EH (cell line): Measurements from ENCODE around the gene GPR37.
A peak's percentile ranks its signal among the peaks of the same experiment; 100 is the strongest.

Experiments used
- DNase-seq: peaks from one replicate; pipeline ENCODE4 v3.0.0-alpha.2; 2015; ENCODE audit warnings: low read depth

Gene GPR37

GRCh38 chr7:124780608-124781007, 15.0 kb upstream of the GPR37 start:
- no peak for DNase-seq

- no peak for DNase-seq
Measured at GRCh38 chr7:124780056-124780455, 14.5 kb upstream of the GPR37 start.

- no peak for DNase-seq
Measured at GRCh38 chr7:124779620-124780019, 14.0 kb upstream of the GPR37 start.

GRCh38 chr7:124779194-124779593, 13.6 kb upstream of the GPR37 start:
- DNase-seq, result no peak

GRCh38 chr7:124777268-124777667, 11.7 kb upstream of the GPR37 start:
- no peak for DNase-seq

GRCh38 chr7:124776153-124776552, 10.6 kb upstream of the GPR37 start:
- DNase-seq, result no peak

GRCh38 chr7:124775422-124775821, 9.8 kb upstream of the GPR37 start:
- DNase-seq, result no peak

GRCh38 chr7:124773938-124774337, 8.3 kb upstream of the GPR37 start:
- DNase-seq, result no peak

GRCh38 chr7:124773339-124773738, 7.7 kb upstream of the GPR37 start:
- no peak for DNase-seq

- DNase-seq, result no peak
Measured at GRCh38 chr7:124769136-124769535, 3.5 kb upstream of the GPR37 start.

- no peak for DNase-seq
Measured at GRCh38 chr7:124768525-124768924, 2.9 kb upstream of the GPR37 start.

GRCh38 chr7:124764847-124765400, 668 bp downstream of the GPR37 start:
- no peak for DNase-seq

- DNase-seq, result no peak
Measured at GRCh38 chr7:124764051-124764846, 1.3 kb downstream of the GPR37 start.

GRCh38 chr7:124762611-124763143, 2.9 kb downstream of the GPR37 start:
- DNase-seq, result no peak

- no peak for DNase-seq
Measured at GRCh38 chr7:124761164-124761715, 4.4 kb downstream of the GPR37 start.

GRCh38 chr7:124758327-124758726, 7.3 kb downstream of the GPR37 start:
- no peak for DNase-seq

GRCh38 chr7:124754576-124755268, 10.9 kb downstream of the GPR37 start:
- DNase-seq, result no peak

GRCh38 chr7:124752310-124752709, 13.3 kb downstream of the GPR37 start:
- DNase-seq, result peak; percentile 22

- DNase-seq, result no peak
Measured at GRCh38 chr7:124751027-124751426, 14.6 kb downstream of the GPR37 start.

GRCh38 chr7:124747072-124747471, 18.5 kb downstream of the GPR37 start:
- no peak for DNase-seq

- no peak for DNase-seq
Measured at GRCh38 chr7:124738639-124739038, 27.0 kb downstream of the GPR37 start.

GRCh38 chr7:124737760-124738300, 27.8 kb downstream of the GPR37 start:
- no peak for DNase-seq
